Measurements from ENCODE around the gene WDPCP. TPM values are rescaled to one million over a fixed set of nuclear protein-coding genes. Genes with fewer than 3 reads are reported as not detected.
"Not testable (repeated sequence)": the region's sequence is repeated elsewhere in the genome, so short reads cannot be mapped to it uniquely, and the experiment has no call there.

Gene WDPCP
- total RNA-seq = 3.5 and 5.7 TPM in 2 replicates

GRCh38 chr2:63588385-63589147, at the start of gene WDPCP, which contains the start of gene MDH1:
TSS of gene WDPCP (minus strand) at chr2:63588477. CDS start at chr2:63588271, 206 bp downstream.
TSS of gene MDH1 (plus strand) at chr2:63588963. CDS start at chr2:63589044, 81 bp downstream.
- peak; percentile 100 for DNase-seq (ENCODE audit: low read depth in 2 of 2)

- DNase-seq (ENCODE audit: low read depth in 2 of 2) = no peak
Measured at GRCh38 chr2:63632382-63632781, 44.1 kb upstream of the WDPCP start.

GRCh38 chr2:63631501-63631900, 43.2 kb upstream of the WDPCP start:
- DNase-seq (ENCODE audit: low read depth in 2 of 2) = no peak

- DNase-seq (ENCODE audit: low read depth in 2 of 2) = no peak
Measured at GRCh38 chr2:63628403-63628942, 40.2 kb upstream of the WDPCP start.

GRCh38 chr2:63627866-63628265, 39.6 kb upstream of the WDPCP start:
- DNase-seq (ENCODE audit: low read depth in 2 of 2) = no peak

GRCh38 chr2:63623763-63624162, 35.5 kb upstream of the WDPCP start:
- DNase-seq (ENCODE audit: low read depth in 2 of 2) = not testable (repeated sequence)

GRCh38 chr2:63622751-63623150, 34.5 kb upstream of the WDPCP start:
- DNase-seq (ENCODE audit: low read depth in 2 of 2) = no peak

GRCh38 chr2:63619328-63619727, 31.1 kb upstream of the WDPCP start:
- no peak for DNase-seq (ENCODE audit: low read depth in 2 of 2)

- no peak for DNase-seq (ENCODE audit: low read depth in 2 of 2)
Measured at GRCh38 chr2:63617366-63617765, 29.1 kb upstream of the WDPCP start.

- DNase-seq (ENCODE audit: low read depth in 2 of 2) = peak; percentile 66 to 68
Measured at GRCh38 chr2:63614983-63615945, 27.0 kb upstream of the WDPCP start.

- no peak for DNase-seq (ENCODE audit: low read depth in 2 of 2)
Measured at GRCh38 chr2:63614448-63614968, 26.2 kb upstream of the WDPCP start.

- DNase-seq (ENCODE audit: low read depth in 2 of 2) = no peak
Measured at GRCh38 chr2:63613391-63613901, 25.2 kb upstream of the WDPCP start.

GRCh38 chr2:63610525-63610924, 22.2 kb upstream of the WDPCP start:
- DNase-seq (ENCODE audit: low read depth in 2 of 2) = no peak

GRCh38 chr2:63608865-63609264, 20.6 kb upstream of the WDPCP start:
- DNase-seq (ENCODE audit: low read depth in 2 of 2) = not testable (repeated sequence)

GRCh38 chr2:63604666-63605065, 16.4 kb upstream of the WDPCP start:
- no peak for DNase-seq (ENCODE audit: low read depth in 2 of 2)

- DNase-seq (ENCODE audit: low read depth in 2 of 2) = no peak
Measured at GRCh38 chr2:63600881-63601460, 12.7 kb upstream of the WDPCP start.

- DNase-seq (ENCODE audit: low read depth in 2 of 2) = no peak
Measured at GRCh38 chr2:63598981-63599380, 10.7 kb upstream of the WDPCP start.

- no peak for DNase-seq (ENCODE audit: low read depth in 2 of 2)
Measured at GRCh38 chr2:63596401-63596883, 8.2 kb upstream of the WDPCP start.

- DNase-seq (ENCODE audit: low read depth in 2 of 2) = peak in 1 of 2 donors; percentile 7
Measured at GRCh38 chr2:63594660-63595059, 6.4 kb upstream of the WDPCP start.

GRCh38 chr2:63591566-63592175, 3.4 kb upstream of the WDPCP start:
- no peak for DNase-seq (ENCODE audit: low read depth in 2 of 2)
